Activated naive CD8-positive, alpha-beta T cell (primary cell): ENCODE measurements around the gene CRYBG2.
"Not testable (repeated sequence)": the region's sequence is repeated elsewhere in the genome, so short reads cannot be mapped to it uniquely, and the experiment has no call there.

ENCODE experiments used
- H3K27ac Mint-ChIP-seq: one replicate; pipeline ENCODE4 v1.8.0; 2021; ENCODE audit warnings: mixed read lengths
- H3K27me3 Mint-ChIP-seq: one replicate; pipeline ENCODE4 v1.8.0; 2021; ENCODE audit warnings: mixed read lengths
- H3K36me3 Mint-ChIP-seq: one replicate; pipeline ENCODE4 v1.8.0; 2021; ENCODE audit warnings: mixed read lengths
- H3K4me1 Mint-ChIP-seq: one replicate; pipeline ENCODE4 v1.8.0; 2021; ENCODE audit warnings: low read depth, mixed read lengths
- H3K4me3 Mint-ChIP-seq: one replicate; pipeline ENCODE4 v1.8.0; 2021; ENCODE audit warnings: mild to moderate bottlenecking, mixed read lengths
- H3K9me3 Mint-ChIP-seq: one replicate; pipeline ENCODE4 v1.8.0; 2021; ENCODE audit warnings: low read depth, mixed read lengths

Gene CRYBG2

GRCh38 chr1:26327956-26328362 lies 26.0 kb downstream of the CRYBG2 start:
- H3K27me3 Mint-ChIP-seq = no peaks in the 10 kb centered on the region
- no peaks in the 10 kb centered on the region for H3K9me3 Mint-ChIP-seq
- H3K27ac Mint-ChIP-seq = no peak overlapping the region
- H3K4me1 Mint-ChIP-seq = peaks cover 3% of the 10 kb centered on the region
- H3K36me3 Mint-ChIP-seq = no peaks in the 10 kb centered on the region
- no peak overlapping the region for H3K4me3 Mint-ChIP-seq

GRCh38 chr1:26324550-26324949 lies 29.4 kb downstream of the CRYBG2 start:
- Mint-ChIP-seq H3K27ac (peak overlapping the region; percentile 64), H3K4me1 (peaks cover 32% of the 10 kb centered on the region), H3K9me3 (no peaks in the 10 kb centered on the region), H3K4me3 (no peak overlapping the region), H3K27me3 (no peaks in the 10 kb centered on the region), H3K36me3 (peaks cover 2% of the 10 kb centered on the region)

GRCh38 chr1:26323382-26323781 lies 30.5 kb downstream of the CRYBG2 start:
- Mint-ChIP-seq H3K36me3 (peaks cover 2% of the 10 kb centered on the region), H3K4me3 (no peak overlapping the region), H3K27me3 (no peaks in the 10 kb centered on the region), H3K9me3 (no peaks in the 10 kb centered on the region), H3K4me1 (peaks cover 41% of the 10 kb centered on the region), H3K27ac (peak overlapping the region; percentile 79)

GRCh38 chr1:26322042-26322331 lies 31.9 kb downstream of the CRYBG2 start:
- Mint-ChIP-seq H3K9me3 (no peaks in the 10 kb centered on the region), H3K4me3 (no peak overlapping the region), H3K4me1 (peaks cover 54% of the 10 kb centered on the region), H3K27ac (no peak overlapping the region), H3K36me3 (peaks cover 2% of the 10 kb centered on the region), H3K27me3 (no peaks in the 10 kb centered on the region)

- Mint-ChIP-seq H3K36me3 (peaks cover 2% of the 10 kb centered on the region), H3K9me3 (no peaks in the 10 kb centered on the region), H3K27ac (peak overlapping the region; percentile 99), H3K27me3 (no peaks in the 10 kb centered on the region), H3K4me3 (peak overlapping the region; percentile 93), H3K4me1 (peaks cover 59% of the 10 kb centered on the region)
Observed at GRCh38 chr1:26321315-26322041, 32.5 kb downstream of the CRYBG2 start.

- Mint-ChIP-seq H3K4me1 (peaks cover 64% of the 10 kb centered on the region), H3K27ac (peak overlapping the region; percentile 99), H3K36me3 (peaks cover 2% of the 10 kb centered on the region)
Observed at GRCh38 chr1:26320896-26321295, 33.0 kb downstream of the CRYBG2 start.

GRCh38 chr1:26318338-26319064 lies 35.4 kb downstream of the CRYBG2 start:
- peak overlapping the region; percentile 93 for H3K27ac Mint-ChIP-seq
- H3K9me3 Mint-ChIP-seq = no peaks in the 10 kb centered on the region
- H3K36me3 Mint-ChIP-seq = peaks cover 2% of the 10 kb centered on the region
- H3K4me3 Mint-ChIP-seq = peak overlapping the region; percentile 95
- peaks cover 81% of the 10 kb centered on the region for H3K4me1 Mint-ChIP-seq
- H3K27me3 Mint-ChIP-seq = no peaks in the 10 kb centered on the region

More at GRCh38 chr1:26320896-26321295, 33.0 kb downstream of the CRYBG2 start:
- peak overlapping the region; percentile 95 for H3K4me3 Mint-ChIP-seq
- no peaks in the 10 kb centered on the region for H3K9me3 Mint-ChIP-seq
- H3K27me3 Mint-ChIP-seq = no peaks in the 10 kb centered on the region

- Mint-ChIP-seq H3K4me1 (peaks cover 79% of the 10 kb centered on the region), H3K9me3 (no peaks in the 10 kb centered on the region), H3K27ac (peak within 1 kb of the TSS; percentile 93), H3K36me3 (peaks cover 2% of the 10 kb centered on the region), H3K27me3 (no peaks in the 10 kb centered on the region), H3K4me3 (peak within 1 kb of the TSS; percentile 95)
Observed at GRCh38 chr1:26317612-26318337, 36.2 kb downstream of the CRYBG2 start, which contains the start of gene CD52. TSS of gene CD52 (plus strand) at chr1:26317958. CDS start at chr1:26318018, 60 bp downstream.

- Mint-ChIP-seq H3K36me3 (peaks cover 2% of the 10 kb centered on the region), H3K4me3 (peak overlapping the region; percentile 95), H3K4me1 (peaks cover 72% of the 10 kb centered on the region), H3K9me3 (no peaks in the 10 kb centered on the region), H3K27ac (peak overlapping the region; percentile 93), H3K27me3 (no peaks in the 10 kb centered on the region)
Observed at GRCh38 chr1:26317146-26317545, 36.8 kb downstream of the CRYBG2 start.

GRCh38 chr1:26315874-26316850 lies 37.8 kb downstream of the CRYBG2 start:
- Mint-ChIP-seq H3K27me3 (no peaks in the 10 kb centered on the region), H3K27ac (peak overlapping the region; percentile 93), H3K36me3 (no peaks in the 10 kb centered on the region), H3K4me3 (peak overlapping the region; percentile 59), H3K4me1 (peaks cover 66% of the 10 kb centered on the region), H3K9me3 (no peaks in the 10 kb centered on the region)

GRCh38 chr1:26314501-26314900 lies 39.4 kb downstream of the CRYBG2 start:
- H3K27me3 Mint-ChIP-seq = no peaks in the 10 kb centered on the region
- H3K27ac Mint-ChIP-seq = peak overlapping the region; percentile 85
- no peaks in the 10 kb centered on the region for H3K9me3 Mint-ChIP-seq
- H3K36me3 Mint-ChIP-seq = no peaks in the 10 kb centered on the region
- peaks cover 52% of the 10 kb centered on the region for H3K4me1 Mint-ChIP-seq
- no peak overlapping the region for H3K4me3 Mint-ChIP-seq

GRCh38 chr1:26307966-26308899 lies 45.7 kb downstream of the CRYBG2 start:
- not testable (repeated sequence) for H3K9me3 Mint-ChIP-seq, H3K27me3 Mint-ChIP-seq, H3K36me3 Mint-ChIP-seq
- H3K27ac Mint-ChIP-seq = peak overlapping the region; percentile 95
- peak overlapping the region; percentile 99 for H3K4me3 Mint-ChIP-seq
- peaks cover 32% of the 10 kb centered on the region for H3K4me1 Mint-ChIP-seq

- Mint-ChIP-seq H3K27ac (peak overlapping the region; percentile 95), H3K4me3 (peak overlapping the region; percentile 99), H3K36me3 (no peaks in the 10 kb centered on the region), H3K9me3 (no peaks in the 10 kb centered on the region), H3K4me1 (peaks cover 32% of the 10 kb centered on the region), H3K27me3 (no peaks in the 10 kb centered on the region)
Observed at GRCh38 chr1:26307363-26307781, 46.6 kb downstream of the CRYBG2 start.
